NCI-H774 (cell line): Measurements from ENCODE around the gene CCDC57.

Experiments
- DNase-seq: peaks from one replicate; lab custom pipeline; 2025; lab: John Stamatoyannopoulos, UW

CCDC57 gene

GRCh38 chr17:82105882-82106687 is 106.6 kb downstream of the CCDC57 start:
- DNase-seq, result peak; percentile 68

GRCh38 chr17:82105417-82105881 is 107.2 kb downstream of the CCDC57 start:
- DNase-seq, result no peak

GRCh38 chr17:82104797-82105416 is 107.7 kb downstream of the CCDC57 start:
- no peak for DNase-seq

- no peak for DNase-seq
These were observed 108.8 kb downstream of the CCDC57 start for GRCh38 chr17:82103553-82104451.

GRCh38 chr17:82101767-82102679 is 110.6 kb downstream of the CCDC57 start:
- DNase-seq, result no peak

DNA sequence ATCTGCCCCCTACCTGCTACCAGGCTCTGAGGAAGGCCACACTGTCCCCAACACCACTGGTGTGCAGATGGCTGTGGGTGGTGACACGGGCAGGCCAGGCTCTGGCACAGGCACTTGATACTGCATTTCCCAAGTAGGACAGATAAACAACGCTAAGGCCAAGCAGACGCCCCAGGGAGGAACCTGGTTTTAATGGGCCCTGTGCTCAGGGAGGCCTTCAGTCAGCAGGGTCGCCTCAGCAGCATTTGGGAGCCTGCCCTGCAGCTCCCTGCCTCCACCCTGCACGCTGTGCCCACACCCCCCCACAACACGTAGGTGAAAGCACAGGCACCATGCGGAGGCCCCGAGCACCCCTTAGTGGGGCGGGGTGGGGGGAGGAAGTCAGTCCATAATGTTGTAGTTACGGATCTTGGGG is 111.3 kb downstream of the CCDC57 start:
- DNase-seq, result no peak

DNA sequence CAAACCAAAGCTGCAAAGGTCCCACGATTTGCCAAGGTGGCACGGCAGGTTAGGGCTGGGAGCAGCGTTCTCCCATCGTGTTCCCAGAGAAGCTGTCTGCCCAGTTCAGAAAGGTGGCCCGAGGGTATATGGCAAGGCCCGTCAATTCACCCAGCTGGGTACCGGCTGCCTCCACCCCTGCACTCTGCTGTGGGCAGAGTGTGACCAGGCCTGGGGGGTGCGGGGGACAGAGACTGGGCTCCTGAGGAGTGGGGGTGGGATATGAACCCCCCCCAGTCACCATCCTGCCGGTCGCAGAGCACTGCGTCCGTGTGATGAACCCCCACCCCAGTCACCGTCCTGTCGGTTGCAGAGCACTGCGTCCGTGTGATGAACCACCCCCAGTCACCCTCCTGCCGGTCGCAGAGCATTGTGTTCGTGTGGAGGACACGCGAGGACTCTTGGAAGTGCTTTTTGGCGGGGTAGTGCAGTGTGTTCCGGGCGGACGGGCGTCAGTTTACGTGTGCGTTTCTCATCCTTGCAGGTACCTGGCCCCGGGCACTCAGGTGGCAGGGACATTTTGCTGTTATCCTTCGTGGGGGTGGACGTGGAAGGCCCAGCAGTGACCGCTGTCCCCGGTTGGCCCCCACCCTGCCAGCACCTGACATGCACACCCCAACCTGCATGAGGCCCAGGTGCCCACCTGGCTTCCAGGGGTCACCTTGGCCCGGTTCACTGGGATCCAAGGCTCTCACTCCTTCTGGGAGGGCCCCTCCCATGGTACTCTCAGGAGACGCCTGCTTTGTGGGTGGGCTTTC is 111.9 kb downstream of the CCDC57 start:
- DNase-seq, result no peak

DNA sequence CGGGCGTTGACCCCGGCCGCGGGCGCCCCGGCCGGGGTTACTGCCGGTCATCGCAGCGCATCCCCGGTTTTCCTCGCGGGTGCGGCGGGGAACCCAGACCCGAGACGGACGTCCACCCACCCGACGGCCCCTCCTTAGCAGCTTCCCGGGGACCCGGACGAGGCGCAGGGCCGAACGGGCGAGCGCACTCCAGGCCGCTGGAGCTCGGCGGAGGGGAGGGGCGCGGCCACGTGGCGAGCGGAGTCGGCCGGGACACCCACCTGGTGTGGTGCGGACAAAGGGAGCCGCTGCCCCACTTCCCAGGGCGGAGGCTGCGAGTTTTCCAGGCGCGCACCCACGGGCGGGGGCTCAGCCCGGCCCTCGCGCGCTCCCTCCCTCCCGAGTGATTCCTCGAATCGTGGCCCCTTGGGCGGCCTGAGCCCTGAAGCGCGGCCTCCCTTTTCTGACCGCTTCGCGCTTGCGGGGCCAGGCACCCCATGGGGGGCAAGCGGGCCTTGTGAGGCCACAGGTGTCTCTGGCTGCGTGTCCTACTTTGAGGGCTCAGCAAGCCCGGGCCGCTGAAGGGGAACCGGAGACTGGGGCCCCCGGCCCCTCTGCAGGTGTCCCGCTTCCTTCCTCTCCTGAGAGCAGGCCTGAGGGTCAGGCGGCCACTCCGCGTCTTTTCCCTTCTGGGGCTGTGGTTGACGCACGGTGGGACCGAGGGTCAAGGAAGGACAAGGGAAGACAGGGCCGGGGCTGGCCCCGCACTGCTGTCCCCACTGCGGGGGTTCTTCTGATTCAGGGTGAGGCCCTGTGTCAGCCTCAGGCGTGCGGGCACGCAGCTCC is 113.5 kb downstream of the CCDC57 start:
- DNase-seq, result peak; percentile 74

DNA sequence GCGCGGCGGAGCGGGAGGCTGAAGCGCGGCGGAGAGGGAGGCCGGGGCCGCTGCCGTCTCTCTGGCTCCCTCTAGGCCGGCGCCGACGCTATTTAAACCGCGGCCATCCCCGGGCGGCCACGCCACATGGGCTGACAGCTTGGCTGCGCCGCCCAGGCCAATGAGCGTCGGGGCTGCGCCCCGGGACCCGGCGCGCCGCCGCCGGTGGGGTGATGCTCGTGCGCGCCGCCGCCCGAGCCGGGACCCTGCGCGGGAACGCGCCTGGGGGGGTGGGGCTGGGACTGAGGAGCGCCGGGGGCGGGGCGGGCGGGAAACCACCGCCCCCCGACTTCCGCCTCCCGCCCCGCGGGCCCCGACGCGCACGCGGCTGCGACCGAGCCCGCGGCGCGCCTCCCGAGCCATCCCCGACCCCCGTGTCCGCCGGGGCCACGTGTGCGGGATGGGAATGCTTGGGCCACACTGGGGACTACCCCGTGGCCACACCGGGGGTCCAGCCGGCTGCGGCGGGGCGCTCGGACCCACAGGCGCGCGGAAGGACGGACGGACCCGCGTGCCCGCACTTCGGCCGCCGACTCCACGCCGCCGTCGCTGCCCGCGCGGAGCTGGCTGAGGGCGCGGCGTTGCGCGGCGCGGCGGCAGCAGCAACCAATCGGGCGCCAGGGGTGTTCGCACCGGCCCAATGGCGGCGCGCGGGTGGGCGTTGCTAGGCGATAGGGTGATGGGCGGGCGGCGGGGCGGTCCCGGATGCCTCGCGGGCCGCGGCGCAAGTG is 114.3 kb downstream of the CCDC57 start, which contains the start of gene FASN:
TSS of gene FASN (minus strand) at position 68 of the 770 bp plus-strand sequence. CDS start 1,791 bp downstream, outside the sequence.
- peak; percentile 99 for DNase-seq

DNA sequence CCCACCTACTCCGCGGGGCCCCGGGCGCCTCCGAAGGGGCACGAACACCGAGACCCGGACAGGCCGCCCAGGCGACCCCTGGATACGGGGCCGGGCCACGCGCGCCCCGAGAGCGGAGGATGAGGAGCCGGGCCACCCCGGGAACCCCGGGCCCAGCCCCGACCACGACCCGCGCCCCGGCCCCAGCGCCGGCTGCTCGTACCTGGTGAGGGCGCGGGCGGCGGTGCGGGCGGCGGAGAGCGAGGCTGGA is 114.8 kb downstream of the CCDC57 start:
- DNase-seq, result no peak

- DNase-seq, result peak; percentile 36
These were observed 115.3 kb downstream of the CCDC57 start for GRCh38 chr17:82097184-82097918.

GRCh38 chr17:82096709-82097183 is 115.9 kb downstream of the CCDC57 start:
- no peak for DNase-seq

DNA sequence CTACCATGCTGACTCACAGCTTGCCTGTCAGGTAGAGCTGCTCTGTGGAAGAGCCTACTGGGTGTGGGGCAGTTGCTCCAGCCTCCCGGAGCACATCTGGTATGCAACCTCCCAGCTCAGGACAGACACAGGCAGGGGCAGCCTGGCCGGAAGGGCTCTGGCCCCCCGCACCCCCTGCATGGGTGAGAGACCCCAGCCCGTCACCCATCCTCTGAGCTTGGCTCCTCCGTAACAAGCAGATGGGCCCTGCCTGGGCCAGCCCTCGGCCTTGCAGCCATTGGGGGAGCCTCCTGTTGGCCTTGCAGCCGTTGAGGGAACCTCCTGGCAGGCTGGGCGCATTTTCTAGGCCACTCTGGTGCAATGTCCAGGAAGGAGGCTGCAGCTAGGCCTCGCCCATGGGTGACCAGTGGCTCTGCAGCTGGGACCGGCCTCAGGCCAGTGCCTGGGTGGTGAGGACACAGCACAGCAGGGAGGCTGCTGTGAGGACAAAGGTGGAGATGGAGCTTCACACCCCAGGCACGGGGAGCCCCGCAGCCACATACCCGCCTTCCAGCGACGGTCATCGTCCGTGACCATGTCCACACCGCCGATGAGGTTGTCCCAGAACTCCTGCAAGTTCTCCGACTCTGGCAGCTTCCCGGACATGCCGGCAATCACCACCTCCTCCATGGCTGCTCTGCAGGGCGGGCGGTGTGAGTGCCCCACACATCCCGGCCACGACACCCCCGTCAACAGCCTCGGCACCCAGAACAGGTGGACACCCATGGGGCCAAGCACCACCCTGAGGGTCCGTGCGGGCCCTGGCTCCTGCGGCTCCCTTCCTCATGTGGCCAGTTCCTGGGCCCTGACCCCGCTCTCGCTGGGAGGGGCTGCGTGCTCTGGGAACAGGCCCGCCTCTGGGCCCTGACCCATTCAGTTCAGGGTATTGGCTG is 116.6 kb downstream of the CCDC57 start:
- DNase-seq, result no peak

DNA sequence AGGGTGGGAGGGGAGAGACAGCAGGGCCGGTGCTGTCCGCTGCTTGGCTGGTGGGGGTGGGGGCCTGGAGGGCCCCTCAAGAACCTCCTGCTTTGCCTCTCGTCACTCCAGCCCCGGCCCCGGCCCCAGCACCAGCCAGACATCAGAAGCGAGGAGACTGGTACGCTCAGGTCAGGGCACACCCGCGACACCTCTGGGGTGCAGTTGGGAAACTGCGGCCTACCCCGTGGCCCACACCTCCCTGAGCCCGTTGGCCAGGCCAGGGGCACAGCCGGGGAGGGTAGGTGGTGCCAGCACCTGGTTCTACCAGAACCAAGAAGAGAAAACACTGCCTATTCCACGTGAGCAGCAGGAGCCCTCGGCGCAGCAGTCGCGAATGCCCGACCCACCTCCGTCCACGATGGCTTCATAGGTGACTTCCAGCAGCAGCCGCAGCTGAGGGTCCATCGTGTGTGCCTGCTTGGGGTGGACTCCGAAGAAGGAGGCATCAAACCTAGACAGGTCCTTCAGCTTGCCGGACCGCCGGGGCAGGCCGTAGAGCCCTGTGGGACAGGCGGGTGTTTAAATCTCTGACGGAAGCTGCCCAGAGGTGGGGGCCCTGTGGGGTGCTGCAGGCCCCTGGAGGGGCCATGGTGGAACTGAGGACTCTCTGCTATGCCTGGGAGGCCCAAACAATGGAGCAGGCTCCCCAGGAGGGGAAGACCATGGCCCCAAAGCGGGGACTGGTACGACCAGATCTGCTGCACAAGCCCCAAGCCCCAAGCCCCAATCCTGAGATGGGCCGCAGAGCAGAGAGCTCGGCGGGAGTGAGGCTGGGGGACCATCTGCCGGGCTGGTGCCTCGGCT is 117.5 kb downstream of the CCDC57 start:
- no peak for DNase-seq

GRCh38 chr17:82092995-82093751 is 119.5 kb downstream of the CCDC57 start:
- DNase-seq, result no peak
